Measurements from ENCODE around the gene CAMTA1. TPM values are rescaled to one million over a fixed set of nuclear protein-coding genes. Genes with fewer than 3 reads are reported as not detected.

CAMTA1 gene
- total RNA-seq, 2 experiments from 2014 or later: 43.3 to 46.0 TPM

DNA sequence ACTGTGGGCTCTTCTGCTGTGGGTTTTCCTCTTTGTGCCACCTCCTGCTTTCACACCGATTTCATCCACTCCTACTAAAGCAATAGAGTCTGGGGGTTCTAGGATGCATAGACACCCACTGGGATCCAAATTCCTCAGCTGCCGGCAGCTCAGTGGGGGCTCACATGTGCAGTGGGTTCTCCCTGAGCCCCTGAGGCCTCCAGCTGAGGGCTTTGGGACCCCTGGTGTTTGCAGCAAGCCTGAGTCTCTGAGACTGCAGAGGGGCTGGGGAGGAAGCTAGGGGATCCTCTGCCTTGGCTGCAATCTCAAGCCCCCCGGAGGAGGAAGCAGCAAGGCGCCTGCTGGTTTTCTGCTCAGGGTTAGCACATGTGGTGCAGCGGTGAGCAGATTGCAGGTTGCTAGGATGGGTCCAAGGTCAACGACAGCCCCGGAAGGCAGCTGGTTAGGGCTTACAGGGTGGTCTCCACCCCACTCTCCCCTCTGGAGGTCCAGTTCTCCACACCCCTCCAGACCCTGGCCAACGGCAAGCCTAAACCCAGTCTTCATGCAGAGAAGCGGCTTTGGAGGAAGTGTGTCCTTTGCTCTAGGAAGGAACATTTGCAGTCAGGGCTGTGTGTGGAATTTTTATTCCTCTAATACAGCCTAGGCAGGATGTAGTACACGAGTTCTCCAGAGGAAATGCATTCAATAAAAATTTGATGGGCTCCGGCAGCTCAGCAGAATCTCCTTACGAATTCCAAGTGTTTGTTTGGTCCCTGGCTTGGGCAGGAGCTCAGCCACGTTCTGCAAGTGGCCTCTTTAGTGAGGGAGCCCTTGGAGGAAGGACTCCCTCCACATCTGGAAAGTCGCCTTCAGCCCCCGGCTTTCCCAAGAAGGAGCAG, 716.7 kb downstream of the CAMTA1 start:
- Mint-ChIP-seq H3K4me1 (ENCODE audit: low read depth) (no peaks in the 10 kb centered on the region), H3K27ac (no peak overlapping the region), H3K27me3 (ENCODE audit: low read depth) (no peaks in the 10 kb centered on the region), H3K36me3 (ENCODE audit: low read depth) (no peaks in the 10 kb centered on the region), H3K9me3 (ENCODE audit: insufficient read depth) (no peaks in the 10 kb centered on the region), H3K4me3 (no peak overlapping the region)
- POLR2A ChIA-PET: no interaction called here
- DNase-seq: no peak
- CTCF ChIA-PET: no interaction called here
- no peak for ATAC-seq

DNA sequence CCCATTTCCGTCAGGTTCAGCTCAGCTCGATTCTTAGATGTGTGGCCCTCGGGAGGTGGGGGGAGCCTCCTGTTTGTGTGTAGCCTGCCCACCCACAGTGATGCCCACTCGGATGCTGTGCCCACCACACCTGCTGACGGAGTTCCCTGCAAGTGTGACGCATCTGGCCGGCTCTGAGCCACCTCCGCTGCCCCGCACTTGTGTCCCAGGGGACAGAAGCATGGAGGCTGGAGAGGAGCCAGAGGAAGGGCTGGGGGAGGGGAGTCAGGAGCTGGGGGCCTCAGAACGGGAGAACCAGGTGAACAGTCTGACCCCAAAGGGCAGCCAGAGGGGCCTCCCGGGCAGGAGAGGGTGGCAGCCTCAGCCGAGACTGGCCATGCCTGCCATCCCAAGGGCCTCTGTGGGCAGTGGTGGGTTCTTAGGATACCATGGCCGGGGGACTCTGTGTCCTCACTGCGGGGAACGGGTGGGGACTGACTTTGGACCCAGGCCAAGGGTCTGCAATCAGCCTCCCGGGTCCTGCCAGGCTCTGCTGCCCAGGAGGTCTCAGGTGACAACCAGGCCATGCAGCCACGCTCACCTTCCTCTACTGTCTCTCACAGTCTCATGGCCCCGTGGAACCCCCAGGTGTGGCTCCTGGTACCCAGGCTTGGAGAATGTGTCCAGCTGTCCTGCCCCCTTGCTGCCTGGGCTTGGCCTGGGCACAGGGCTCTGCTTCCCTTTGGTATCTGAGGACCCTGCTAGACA, 718.6 kb downstream of the CAMTA1 start:
- H3K4me3 Mint-ChIP-seq: no peak overlapping the region
- H3K27me3 Mint-ChIP-seq (ENCODE audit: low read depth): no peaks in the 10 kb centered on the region
- no peaks in the 10 kb centered on the region for H3K36me3 Mint-ChIP-seq (ENCODE audit: low read depth)
- no peaks in the 10 kb centered on the region for H3K4me1 Mint-ChIP-seq (ENCODE audit: low read depth)
- no peaks in the 10 kb centered on the region for H3K9me3 Mint-ChIP-seq (ENCODE audit: insufficient read depth)
- no peak for ATAC-seq
- no peak overlapping the region for H3K27ac Mint-ChIP-seq
- no peak for DNase-seq
- ChIA-PET POLR2A (no interaction called here), CTCF (no interaction called here)

DNA sequence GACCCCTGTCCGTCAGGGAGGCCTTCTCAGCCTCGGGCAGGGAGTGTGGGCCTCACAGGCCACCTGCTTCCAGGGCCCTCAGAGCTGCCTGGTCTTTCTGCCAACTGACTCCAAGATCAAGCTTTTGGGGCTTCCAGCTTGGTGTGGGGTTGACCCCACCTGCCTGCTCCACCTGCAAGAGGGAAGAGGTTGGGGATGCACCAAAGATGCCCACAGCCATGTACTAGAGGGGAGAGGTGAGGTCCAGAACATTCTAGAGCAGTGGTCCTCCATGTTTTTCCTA, 719.1 kb downstream of the CAMTA1 start:
- POLR2A ChIA-PET: no interaction called here
- no peak for ATAC-seq
- H3K4me3 Mint-ChIP-seq: no peak overlapping the region

DNA sequence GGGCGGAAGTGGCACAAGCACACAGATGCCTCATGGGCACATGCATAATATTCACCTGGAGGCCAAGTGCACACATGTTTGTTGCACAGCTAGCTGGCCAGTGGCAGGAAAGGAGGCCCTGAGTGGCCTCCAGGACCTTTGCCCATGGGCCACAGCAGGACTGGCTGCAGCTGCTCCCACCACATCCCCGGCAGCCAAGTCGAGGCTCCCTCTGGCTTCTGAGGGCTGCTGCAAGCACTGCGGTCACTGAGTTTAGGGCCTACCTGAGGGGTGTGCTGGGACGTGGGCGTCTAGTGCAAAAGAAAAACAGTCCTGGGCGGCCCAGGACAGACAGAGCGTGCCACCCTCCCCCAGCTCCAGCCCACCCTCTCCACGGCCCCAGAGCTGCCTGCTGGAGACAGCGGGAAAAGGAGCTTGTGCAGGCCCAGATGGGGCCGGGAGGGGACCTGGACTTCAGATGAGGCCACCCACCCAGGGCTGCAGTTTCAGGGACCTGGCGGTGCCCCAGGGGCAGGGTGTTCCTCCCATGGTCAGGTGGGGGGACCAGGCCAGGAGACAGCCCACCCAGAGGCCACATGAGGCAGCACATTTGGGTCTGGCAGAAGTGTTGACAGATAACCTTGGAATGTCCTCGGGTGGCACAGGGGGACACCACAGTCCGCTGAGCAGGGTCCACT, 720.0 kb downstream of the CAMTA1 start:
- no peak overlapping the region for H3K27ac Mint-ChIP-seq
- ATAC-seq (no peak), DNase-seq (no peak)
- ChIA-PET CTCF (no interaction called here), POLR2A (no interaction called here)
- no peak overlapping the region for H3K4me3 Mint-ChIP-seq
- H3K36me3 Mint-ChIP-seq (ENCODE audit: low read depth): no peaks in the 10 kb centered on the region
- no peaks in the 10 kb centered on the region for H3K9me3 Mint-ChIP-seq (ENCODE audit: insufficient read depth)
- H3K27me3 Mint-ChIP-seq (ENCODE audit: low read depth): no peaks in the 10 kb centered on the region
- H3K4me1 Mint-ChIP-seq (ENCODE audit: low read depth): no peaks in the 10 kb centered on the region

More for the DNA sequence above, 719.1 kb downstream of the CAMTA1 start:
- Mint-ChIP-seq H3K9me3 (ENCODE audit: insufficient read depth) (no peaks in the 10 kb centered on the region), H3K27ac (no peak overlapping the region), H3K4me1 (ENCODE audit: low read depth) (no peaks in the 10 kb centered on the region), H3K36me3 (ENCODE audit: low read depth) (no peaks in the 10 kb centered on the region), H3K27me3 (ENCODE audit: low read depth) (no peaks in the 10 kb centered on the region)
- no peak for DNase-seq
- CTCF ChIA-PET: no interaction called here

DNA sequence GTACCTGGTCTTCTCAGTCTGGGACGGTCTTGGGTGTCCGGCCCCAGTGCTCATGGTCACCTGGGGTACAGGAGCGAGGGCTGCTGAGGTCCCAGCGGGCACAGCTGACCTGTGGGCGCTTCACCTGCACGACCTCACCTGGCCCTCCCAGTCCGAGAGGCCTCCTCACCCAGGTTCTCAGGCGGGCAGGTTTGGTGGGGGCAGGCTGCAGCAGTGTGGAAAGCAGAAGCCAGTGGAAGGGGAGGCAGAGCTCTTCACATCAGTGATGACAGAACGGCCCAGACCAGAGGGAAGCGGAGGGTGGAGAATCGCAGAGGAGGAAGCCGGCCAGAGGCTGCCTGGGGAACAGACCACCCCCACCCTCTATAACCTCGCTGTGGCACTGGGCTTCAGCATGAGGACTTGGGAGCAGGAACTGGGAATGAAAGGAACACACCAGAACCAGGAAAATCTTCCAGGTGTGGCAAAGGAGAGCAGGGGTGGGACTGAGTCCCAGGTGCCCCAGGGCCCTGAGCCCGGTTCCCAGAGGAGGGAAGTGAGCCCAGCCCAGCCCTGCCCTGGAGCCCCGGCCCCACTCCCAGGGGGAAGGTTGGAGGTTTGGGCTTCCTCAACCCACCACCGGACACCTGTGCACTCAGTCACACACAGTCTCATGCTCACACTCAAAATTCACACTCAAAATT, 720.7 kb downstream of the CAMTA1 start:
- no peaks in the 10 kb centered on the region for H3K9me3 Mint-ChIP-seq (ENCODE audit: insufficient read depth)
- ChIA-PET POLR2A (no interaction called here), CTCF (no interaction called here)
- H3K4me1 Mint-ChIP-seq (ENCODE audit: low read depth): no peaks in the 10 kb centered on the region
- H3K27ac Mint-ChIP-seq: no peak overlapping the region
- no peaks in the 10 kb centered on the region for H3K36me3 Mint-ChIP-seq (ENCODE audit: low read depth)
- no peak for ATAC-seq
- no peaks in the 10 kb centered on the region for H3K27me3 Mint-ChIP-seq (ENCODE audit: low read depth)
- no peak overlapping the region for H3K4me3 Mint-ChIP-seq
- DNase-seq: no peak

DNA sequence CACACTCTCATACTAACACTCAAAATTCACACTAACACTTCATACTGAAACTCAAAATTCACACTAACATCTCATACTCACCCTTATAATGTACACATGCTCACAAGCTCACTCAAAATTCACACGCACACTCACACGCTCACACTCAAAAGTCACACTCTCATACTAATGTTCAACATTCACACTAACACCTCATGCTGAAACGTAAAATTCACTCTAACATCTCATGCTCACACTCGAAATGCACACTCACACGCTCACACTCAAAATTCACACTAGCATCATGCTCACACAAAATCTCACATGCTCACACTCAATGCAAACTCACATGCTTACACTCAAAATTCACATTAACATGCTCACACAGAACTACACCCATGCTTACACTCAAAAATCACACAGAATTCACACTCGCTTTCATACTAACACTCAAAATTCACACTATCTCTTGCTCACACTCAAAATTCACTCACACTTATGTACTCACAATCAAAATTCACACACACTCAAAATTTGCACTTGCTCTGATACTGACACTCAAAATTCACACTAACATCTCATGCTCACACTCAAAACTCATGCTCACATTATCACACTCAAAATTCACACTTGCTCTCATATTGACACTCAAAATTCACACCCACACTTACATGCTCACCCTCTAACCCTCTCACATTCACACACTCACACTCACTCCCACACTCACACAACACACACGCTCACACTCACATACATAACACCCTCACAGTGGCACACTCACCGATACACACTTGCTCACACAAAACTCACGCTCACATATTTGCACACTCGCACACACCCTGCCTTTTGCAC, 721.4 kb downstream of the CAMTA1 start:
- no peak for ATAC-seq
- ChIA-PET CTCF (no interaction called here), POLR2A (no interaction called here)
- Mint-ChIP-seq H3K36me3 (ENCODE audit: low read depth) (no peaks in the 10 kb centered on the region), H3K27ac (no peak overlapping the region), H3K4me3 (no peak overlapping the region), H3K4me1 (ENCODE audit: low read depth) (no peaks in the 10 kb centered on the region), H3K9me3 (ENCODE audit: insufficient read depth) (no peaks in the 10 kb centered on the region), H3K27me3 (ENCODE audit: low read depth) (no peaks in the 10 kb centered on the region)
- DNase-seq: no peak

DNA sequence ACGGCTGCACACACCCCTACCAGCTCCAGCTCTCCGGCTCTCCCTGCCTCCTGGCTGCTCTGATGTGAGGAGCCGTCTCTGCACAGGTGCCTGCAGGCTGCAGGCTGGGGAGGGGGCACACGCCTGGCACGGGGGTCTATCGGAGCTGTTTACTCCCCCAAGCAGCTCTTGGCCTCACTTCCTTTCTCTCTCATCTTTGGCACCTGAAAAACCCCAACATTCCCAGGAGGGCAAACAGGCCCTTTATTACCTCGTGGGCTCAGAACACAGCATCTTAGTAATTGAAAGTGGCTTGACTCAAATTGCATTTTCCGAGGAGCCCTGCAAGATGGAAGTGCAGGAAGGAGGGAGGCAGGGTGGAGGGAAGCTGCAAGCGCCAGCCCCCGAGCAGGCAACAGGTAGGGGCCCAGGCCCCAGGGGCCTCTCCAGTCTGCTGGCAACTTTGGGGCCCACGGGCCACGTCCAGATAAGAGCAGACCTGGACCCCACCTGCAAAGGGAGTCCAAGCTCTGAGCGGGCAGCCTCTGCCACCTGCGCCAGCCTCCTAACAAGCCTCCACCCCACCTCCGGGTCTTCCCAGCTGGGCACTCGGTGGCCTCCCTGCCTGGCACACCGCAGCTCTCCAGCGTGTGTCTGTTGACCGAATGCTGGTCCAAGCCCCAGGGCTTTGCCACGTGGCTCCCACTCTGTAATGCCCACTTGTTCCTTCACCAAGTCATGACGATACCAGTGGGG, 722.2 kb downstream of the CAMTA1 start:
- ChIA-PET CTCF (no interaction called here), POLR2A (no interaction called here)
- no peak overlapping the region for H3K4me3 Mint-ChIP-seq
- ATAC-seq (no peak), DNase-seq (no peak)
- H3K4me1 Mint-ChIP-seq (ENCODE audit: low read depth): no peaks in the 10 kb centered on the region
- H3K36me3 Mint-ChIP-seq (ENCODE audit: low read depth): no peaks in the 10 kb centered on the region
- H3K27me3 Mint-ChIP-seq (ENCODE audit: low read depth): no peaks in the 10 kb centered on the region
- no peaks in the 10 kb centered on the region for H3K9me3 Mint-ChIP-seq (ENCODE audit: insufficient read depth)
- H3K27ac Mint-ChIP-seq: no peak overlapping the region

DNA sequence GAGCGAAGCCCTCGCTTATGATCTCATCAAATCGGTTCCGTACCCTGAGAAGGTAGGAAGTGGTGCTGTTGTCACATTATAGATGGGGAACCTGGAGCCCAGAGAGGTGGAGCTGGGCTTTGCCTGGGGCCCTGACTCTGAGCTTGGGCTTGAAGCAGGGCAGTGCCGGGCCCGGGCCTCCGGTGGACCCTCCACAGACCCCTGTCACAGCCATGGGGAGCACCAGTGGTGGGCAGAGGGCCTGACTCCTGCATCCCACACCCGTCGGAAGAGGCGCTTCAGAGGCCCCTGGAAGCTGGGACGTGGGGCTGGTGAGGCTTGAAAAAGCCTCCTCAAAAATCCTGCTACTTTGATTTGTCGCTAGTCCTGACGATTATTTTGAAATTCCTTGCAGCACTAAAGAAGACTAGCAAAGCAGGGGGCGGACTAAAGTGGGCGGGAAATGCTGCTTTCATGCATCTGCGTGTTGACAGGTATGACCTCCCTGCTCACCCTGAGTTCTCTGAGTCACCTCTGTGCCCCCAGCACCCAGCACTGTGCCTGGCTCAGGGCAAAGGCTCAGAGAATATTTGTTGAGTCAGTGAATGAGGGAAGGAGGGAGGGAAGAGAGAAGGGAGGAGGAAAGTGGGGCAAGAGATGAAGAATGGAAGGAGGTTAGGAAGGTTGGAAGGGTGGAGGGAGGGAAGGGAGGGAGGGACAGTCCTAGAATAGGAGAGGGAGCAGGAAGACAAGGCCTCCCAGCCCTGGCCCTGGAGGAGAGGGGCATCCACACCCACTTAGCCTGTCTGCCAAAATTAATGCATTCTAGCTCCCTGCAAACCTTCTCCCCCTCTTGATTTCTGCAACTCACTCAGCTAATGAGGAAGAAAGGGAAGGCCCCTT, 723.0 kb downstream of the CAMTA1 start:
- no peaks in the 10 kb centered on the region for H3K36me3 Mint-ChIP-seq (ENCODE audit: low read depth)
- CTCF ChIA-PET: no interaction called here
- no peaks in the 10 kb centered on the region for H3K4me1 Mint-ChIP-seq (ENCODE audit: low read depth)
- H3K27ac Mint-ChIP-seq: no peak overlapping the region
- POLR2A ChIA-PET: no interaction called here
- H3K9me3 Mint-ChIP-seq (ENCODE audit: insufficient read depth): no peaks in the 10 kb centered on the region
- no peak overlapping the region for H3K4me3 Mint-ChIP-seq
- ATAC-seq (no peak), DNase-seq (no peak)
- no peaks in the 10 kb centered on the region for H3K27me3 Mint-ChIP-seq (ENCODE audit: low read depth)

DNA sequence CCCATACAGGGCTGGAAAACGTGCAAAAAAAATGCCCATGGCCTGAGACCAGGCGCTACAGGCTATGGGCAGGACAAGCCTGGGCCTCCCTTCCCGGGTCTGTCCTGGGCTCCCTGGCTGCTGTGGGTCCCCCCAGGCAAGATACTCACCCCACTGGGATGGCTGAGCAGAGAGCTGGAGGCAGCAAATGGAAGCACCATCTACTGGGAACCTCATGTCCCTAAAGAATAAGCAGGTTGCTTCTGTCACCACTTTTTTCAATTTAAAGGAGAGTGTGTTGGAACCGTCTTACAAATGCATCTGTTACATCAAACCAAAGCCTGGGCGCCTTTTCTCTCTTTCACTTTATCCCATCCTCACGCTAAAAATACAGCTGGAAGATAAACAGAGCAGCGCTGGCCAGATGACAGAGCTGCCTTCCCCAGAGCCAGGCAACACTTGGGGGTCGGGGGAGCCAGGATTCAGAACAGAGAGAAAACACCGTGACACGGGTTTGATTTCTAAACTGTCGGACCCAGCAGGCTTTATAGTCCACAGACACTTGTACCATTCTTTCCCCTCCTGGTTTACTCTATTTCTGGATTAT, 723.8 kb downstream of the CAMTA1 start:
- Mint-ChIP-seq H3K27ac (no peak overlapping the region), H3K9me3 (ENCODE audit: insufficient read depth) (no peaks in the 10 kb centered on the region), H3K27me3 (ENCODE audit: low read depth) (no peaks in the 10 kb centered on the region), H3K4me3 (no peak overlapping the region), H3K4me1 (ENCODE audit: low read depth) (no peaks in the 10 kb centered on the region), H3K36me3 (ENCODE audit: low read depth) (no peaks in the 10 kb centered on the region)
- CTCF ChIA-PET: no interaction called here
- ATAC-seq (no peak), DNase-seq (no peak)
- POLR2A ChIA-PET: no interaction called here

DNA sequence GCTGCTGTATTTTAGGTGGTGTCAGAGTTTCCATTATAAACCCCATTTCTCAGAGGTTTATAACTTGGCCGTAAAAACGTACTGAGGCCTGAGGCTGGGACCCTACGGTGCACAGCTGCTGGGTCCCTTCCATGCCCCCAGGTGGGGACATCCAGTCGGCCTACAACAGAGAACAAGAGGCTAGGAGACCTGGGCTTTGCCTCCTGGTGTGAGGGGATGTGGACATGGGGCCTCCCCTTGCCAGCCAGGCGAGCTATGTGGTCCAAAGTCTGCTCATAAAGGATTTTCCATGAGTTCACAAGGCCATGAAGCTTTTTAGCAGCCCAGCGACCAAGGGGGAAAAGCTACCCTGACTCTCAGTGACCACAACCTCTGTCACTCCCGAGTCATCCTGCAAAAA, 724.3 kb downstream of the CAMTA1 start:
- Mint-ChIP-seq H3K27me3 (ENCODE audit: low read depth) (no peaks in the 10 kb centered on the region), H3K36me3 (ENCODE audit: low read depth) (no peaks in the 10 kb centered on the region), H3K4me3 (no peak overlapping the region), H3K9me3 (ENCODE audit: insufficient read depth) (no peaks in the 10 kb centered on the region), H3K4me1 (ENCODE audit: low read depth) (no peaks in the 10 kb centered on the region), H3K27ac (no peak overlapping the region)
- DNase-seq (no peak), ATAC-seq (no peak)
- CTCF ChIA-PET: no interaction called here
- POLR2A ChIA-PET: no interaction called here
